COR-L47 (cell line): Measurements from ENCODE around the gene SCN1B.

Experiments used
- DNase-seq: peaks from one replicate; lab custom pipeline; 2025; lab: John Stamatoyannopoulos, UW

SCN1B gene

GRCh38 chr19:35074426-35075201 lies 44.3 kb downstream of the SCN1B start:
- DNase-seq, result no peak

GRCh38 chr19:35075202-35076025 lies 45.1 kb downstream of the SCN1B start:
- DNase-seq, result no peak

GRCh38 chr19:35076026-35076370 lies 45.7 kb downstream of the SCN1B start:
- DNase-seq, result no peak

- DNase-seq, result no peak
These were observed 46.4 kb downstream of the SCN1B start for GRCh38 chr19:35076657-35077056.

- no peak for DNase-seq
These were observed 47.3 kb downstream of the SCN1B start for GRCh38 chr19:35077411-35078223.

- no peak for DNase-seq
These were observed 49.6 kb downstream of the SCN1B start for GRCh38 chr19:35079826-35080225.

GRCh38 chr19:35080613-35081170 lies 50.4 kb downstream of the SCN1B start:
- no peak for DNase-seq

- no peak for DNase-seq
These were observed 50.9 kb downstream of the SCN1B start for GRCh38 chr19:35081201-35081600.

GRCh38 chr19:35083691-35084508 lies 53.6 kb downstream of the SCN1B start:
- no peak for DNase-seq

GRCh38 chr19:35084509-35084762 lies 54.2 kb downstream of the SCN1B start:
- DNase-seq, result no peak

GRCh38 chr19:35085947-35086346 lies 55.7 kb downstream of the SCN1B start:
- no peak for DNase-seq

GRCh38 chr19:35086455-35086854 lies 56.2 kb downstream of the SCN1B start:
- no peak for DNase-seq

- DNase-seq, result no peak
These were observed 57.1 kb downstream of the SCN1B start for GRCh38 chr19:35087393-35087792.

- DNase-seq, result no peak
These were observed 58.1 kb downstream of the SCN1B start for GRCh38 chr19:35088131-35088913.

GRCh38 chr19:35089554-35089953 lies 59.3 kb downstream of the SCN1B start:
- no peak for DNase-seq
